GM12878 (cell line): Measurements from ENCODE around the gene IRAG1. TPM values are rescaled to one million over a fixed set of nuclear protein-coding genes. Genes with fewer than 3 reads are reported as not detected.

Experiments used
- ATAC-seq: fragments of 200-7000 bp; cut with Tn5 transposase; 3 replicates; pipeline ENCODE4 v1.9.1; 2020; ENCODE audit warnings: mild to moderate bottlenecking, moderate library complexity
- BruUV-seq: library from RNA; stranded (reverse); fragments of 400-500 nt; replicated peaks from 2 replicates; lab custom pipeline; 2021; lab: Mats Ljungman, UMichigan
- CTCF ChIA-PET: fragments of 300-600 bp; sonication (Branson Sonifier 250); formaldehyde crosslinking; extraction: SDS; loops from one replicate; lab custom pipeline; 2021; ENCODE audit warnings: inconsistent platforms; lab: Yijun Ruan, JAX
- POLR2A ChIA-PET: fragments of 350-600 bp; formaldehyde crosslinking; extraction: SDS; loops from one replicate; lab custom pipeline; 2021; ENCODE audit warnings: inconsistent platforms; lab: Charles Lee
- RAD21 ChIA-PET: fragments of 300-600 bp; sonication (Branson Sonifier 250); formaldehyde crosslinking; loops from one replicate; lab custom pipeline; 2023; ENCODE audit warnings: antibody characterized with exemption; ENCODE audit not compliant: unreplicated experiment; lab: Charles Lee
- SMC1A ChIA-PET: fragments of 300-600 bp; sonication (Branson Sonifier 250); formaldehyde crosslinking; loops from one replicate; lab custom pipeline; 2023; ENCODE audit not compliant: unreplicated experiment, uncharacterized antibody; lab: Charles Lee
- DNase-seq: peaks from one replicate; pipeline ENCODE4 v3.0.0-alpha.2; 2011; ENCODE audit warnings: low read depth, low spot score
- FAIRE-seq: peaks from 3 replicates; lab custom pipeline; 2011; peaks lifted over from hg19 to GRCh38; lab: Jason Lieb, UNC
- H2AFZ ChIP-seq: 2 replicates; pipeline ENCODE4 v1.6.0; 2011; ENCODE audit warnings: low read depth, low read length, control low read depth; ENCODE audit not compliant: control insufficient read depth
- H3K27ac ChIP-seq: 2 replicates; pipeline ENCODE4 v1.5.1; 2011; ENCODE audit warnings: control low read depth; ENCODE audit not compliant: control insufficient read depth, insufficient read depth
- H3K27me3 ChIP-seq, 2 experiments: replicated peaks in 1 of 2; 2 replicates each; pipeline versions ENCODE4 v1.6.0 to v1.6.1; 2011; ENCODE audit warnings: low read length in 1 of 2; ENCODE audit not compliant: control insufficient read depth in 2 of 2, insufficient read depth in 2 of 2
- H3K36me3 ChIP-seq, 2 experiments: 2 replicates each; pipeline ENCODE4 v1.5.1; 2011; ENCODE audit warnings: low read length in 1 of 2; ENCODE audit not compliant: control insufficient read depth in 2 of 2, insufficient read depth in 2 of 2
- H3K4me1 ChIP-seq: 2 replicates; pipeline ENCODE4 v1.6.1; 2011; ENCODE audit warnings: mild to moderate bottlenecking, low read length, moderate library complexity, mixed read lengths; ENCODE audit not compliant: control insufficient read depth, insufficient read depth
- H3K4me2 ChIP-seq: 2 replicates; pipeline ENCODE4 v1.6.0; 2011; ENCODE audit warnings: control low read depth; ENCODE audit not compliant: control insufficient read depth, insufficient read depth
- H3K4me3 ChIP-seq: fragments of 200-600 bp; sonication (generic); 2 replicates; pipeline ENCODE4 v1.5.1; 2016
- H3K79me2 ChIP-seq: 2 replicates; pipeline ENCODE4 v1.6.0; 2011; ENCODE audit warnings: low read length; ENCODE audit not compliant: control insufficient read depth, insufficient read depth
- H3K9ac ChIP-seq: 2 replicates; pipeline ENCODE4 v1.8.0; 2011; ENCODE audit warnings: low read length, control low read depth, mixed read lengths; ENCODE audit not compliant: control insufficient read depth, insufficient read depth
- H3K9me3 ChIP-seq: replicated peaks from 3 replicates; pipeline ENCODE4 v1.5.1; 2011; ENCODE audit warnings: mild to moderate bottlenecking, low read length; ENCODE audit not compliant: control insufficient read depth, insufficient read depth
- H4K20me1 ChIP-seq: 2 replicates; pipeline ENCODE4 v1.6.0; 2011; ENCODE audit not compliant: control insufficient read depth, insufficient read depth
- CBX5 ChIP-seq: sonication (generic); IDR thresholded peaks from 2 replicates; pipeline ENCODE4 v1.6.1; 2016; ENCODE audit warnings: low read depth, moderate library complexity, mild to moderate bottlenecking, inconsistent platforms
- CEBPB ChIP-seq, 2 experiments: fragments of 150-350 bp in 1 of 2; IDR thresholded peaks; 2 replicates each; pipeline ENCODE4 v1.6.1; 2012 to 2014; ENCODE audit warnings: low read depth in 2 of 2, low read length in 2 of 2, borderline replicate concordance in 1 of 2, inconsistent platforms in 1 of 2
- E2F4 ChIP-seq: IDR thresholded peaks from 2 replicates; pipeline ENCODE4 v1.6.1; 2012; ENCODE audit warnings: low read depth, low read length, improper control_type of control experiment
- ELK1 ChIP-seq: IDR thresholded peaks from 2 replicates; pipeline ENCODE4 v1.6.1; 2012; ENCODE audit warnings: low read depth, low read length, improper control_type of control experiment
- IKZF2 ChIP-seq, 2 experiments: fragments of 450-650 bp; IDR thresholded peaks; 2 replicates each; pipeline ENCODE4 v1.6.1; 2017; ENCODE audit warnings: mild to moderate bottlenecking in 2 of 2, moderate library complexity in 2 of 2
- JUND ChIP-seq: IDR thresholded peaks from 2 replicates; pipeline ENCODE4 v1.6.1; 2012; ENCODE audit warnings: low read depth, mild to moderate bottlenecking, low read length, improper control_type of control experiment, moderate library complexity
- NFYA ChIP-seq: IDR thresholded peaks from 2 replicates; pipeline ENCODE4 v1.6.1; 2011; ENCODE audit warnings: low read depth, mild to moderate bottlenecking, low read length, improper control_type of control experiment, borderline replicate concordance
- NKRF ChIP-seq: fragments of 450-650 bp; conservative IDR thresholded peaks from 2 replicates; pipeline ENCODE4 v1.6.1; 2017; ENCODE audit warnings: mild to moderate bottlenecking, moderate library complexity
- RAD51 ChIP-seq: fragments of 450-650 bp; IDR thresholded peaks from 2 replicates; pipeline ENCODE4 v1.6.1; 2016; ENCODE audit warnings: moderate library complexity, mild to moderate bottlenecking, inconsistent platforms
- RCOR1 ChIP-seq: conservative IDR thresholded peaks from 2 replicates; pipeline ENCODE4 v1.6.1; 2012; ENCODE audit warnings: low read depth, low read length, improper control_type of control experiment
- RELA ChIP-seq: fragments of 450-650 bp; IDR thresholded peaks from 2 replicates; pipeline ENCODE4 v1.8.0; 2014; ENCODE audit warnings: borderline replicate concordance; ENCODE audit not compliant: partially characterized antibody
- SP1 ChIP-seq: IDR thresholded peaks from one replicate; pipeline ENCODE4 v1.6.1; 2011; ENCODE audit warnings: low read depth, low read length
- SREBF1 ChIP-seq: IDR thresholded peaks from 2 replicates; pipeline ENCODE4 v1.6.1; 2012; ENCODE audit warnings: mild to moderate bottlenecking, low read length
- STAT3 ChIP-seq: IDR thresholded peaks from 2 replicates; pipeline ENCODE4 v1.6.1; 2011; ENCODE audit warnings: low read depth, low read length, improper control_type of control experiment
- SUZ12 ChIP-seq: fragments of 200-600 bp; sonication (generic); IDR thresholded peaks from one replicate; pipeline ENCODE4 v1.6.1; 2018; ENCODE audit warnings: antibody characterized with exemption, mild to moderate bottlenecking; ENCODE audit not compliant: unreplicated experiment
- TAF1 ChIP-seq: IDR thresholded peaks from 2 replicates; pipeline ENCODE4 v1.6.1; 2011; ENCODE audit warnings: mild to moderate bottlenecking, low read depth, low read length, borderline replicate concordance
- TBL1XR1 ChIP-seq: IDR thresholded peaks from 2 replicates; pipeline ENCODE4 v1.6.1; 2012; ENCODE audit warnings: low read depth, low read length, improper control_type of control experiment
- ZNF274 ChIP-seq: IDR thresholded peaks from one replicate; pipeline ENCODE4 v1.8.0; 2011; ENCODE audit not compliant: insufficient read length, insufficient read depth
- ZNF384 ChIP-seq: IDR thresholded peaks from 2 replicates; pipeline ENCODE4 v1.6.1; 2012; ENCODE audit warnings: low read depth, mild to moderate bottlenecking, low read length, improper control_type of control experiment, borderline replicate concordance
- WGBS: methylation state at CpG from one replicate; pipeline ENCODE4 v1.1.6; 2016; ENCODE audit warnings: low lambda C conversion rate; ENCODE audit not compliant: insufficient replicate concordance, insufficient coverage; ENCODE audit errors: missing lambda C conversion rate; 5-methylcytosine and 5-hydroxymethylcytosine counted together
- in situ Hi-C: fragments of 300-500 bp; cut with MboI; formaldehyde crosslinking; loops from 9 replicates; pipeline ENCODE4 v1.14.3; 2018; ENCODE audit warnings: mixed read lengths
- intact Hi-C: fragments of 100-400 bp; cut with micrococcal nuclease; formaldehyde crosslinking; loops from one replicate; pipeline ENCODE4 v1.14.2; 2022; ENCODE audit not compliant: unreplicated experiment
- polyA plus RNA-seq, 11 experiments: library from polyadenylated mRNA; depleted of rRNA in 4 of 11; unstranded in 6 of 11; stranded (reverse) in 5 of 11; fragments of >200 nt; fragmentation: Nextera tagmentation in 4 of 11; fragmentation: Illumina TruSeq in 1 of 11; extraction: Ambion mirVana in 4 of 11; extraction: Trizol in 1 of 11; gene quantifications; 1 replicate in 1 of 11; 2 replicates in 10 of 11; pipeline versions ENCODE4 v1.2.1 to v1.2.3, GENCODE V29; 2011 to 2016; ENCODE audit warnings: inconsistent platforms in 2 of 11, missing spikeins in 2 of 11, low read depth in 1 of 11
- total RNA-seq, 4 experiments: library from RNA; depleted of rRNA in 3 of 4; stranded (reverse); fragments of >200 nt in 3 of 4; fragmentation: Illumina TruSeq in 1 of 4; extraction: Trizol in 1 of 4; gene quantifications; 2 replicates each; pipeline versions ENCODE4 v1.2.1 to v1.2.3, GENCODE V29; 2013 to 2021

Gene IRAG1
- total and polyA plus RNA-seq, 10 of the 15 experiments (the other 5 are each of a cell fraction or from before 2014, with no cell fraction given): 0.02 to 0.18 (median 0.06) TPM; not detected in 4

GRCh38 chr11:10653261-10653660, 40.3 kb downstream of the IRAG1 start:
- no peak overlapping the region for H3K4me2 ChIP-seq
- WGBS: 20% methylated on average over 2 of the region's 2 CpGs
- H3K27me3 ChIP-seq: no peaks in the 10 kb centered on the region; a peak in 1 of 4 replicates
- ChIA-PET POLR2A (no interaction called here), SMC1A (interaction anchor here (0.6 to 6.5 kb wide), 20 partner anchors 11 to 700 kb away, joined by 3 to 70 read pairs (median 4); partner anchors contain the start of genes CSNK2A3 and RNF141), RAD21 (interaction anchor here (0.8 to 6.1 kb wide), 9 partner anchors 13 to 446 kb away, joined by 3 to 63 read pairs (median 3); no protein-coding TSS in a partner anchor), CTCF (interaction anchor here (1.2 to 7.8 kb wide), 22 partner anchors 8 to 287 kb away, joined by 3 to 120 read pairs (median 8); partner anchors contain the start of gene RNF141)
- no peaks in the 10 kb centered on the region for H3K79me2 ChIP-seq
- DNase-seq: no peak
- BruUV-seq: no TSS peak
- H4K20me1 ChIP-seq: no peaks in the 10 kb centered on the region
- H3K27ac ChIP-seq: no peak overlapping the region
- H3K9ac ChIP-seq: no peak overlapping the region
- FAIRE-seq: no peak
- no peak for TF ChIP-seq SREBF1
- no peak for TF ChIP-seq CEBPB (IDR thresholded peaks at IDR 0.05; ENCODE audit: borderline replicate concordance in 1 of 2, low read depth in 2 of 2, low read length in 2 of 2)
- TF ChIP-seq JUND: no peak
- no peak for TF ChIP-seq ZNF384
- no peak for TF ChIP-seq CBX5
- TF ChIP-seq RCOR1: no peak
- no peak for TF ChIP-seq ZNF274
- TF ChIP-seq NKRF: no peak
- TF ChIP-seq NFYA: no peak
- TF ChIP-seq E2F4: no peak
- TF ChIP-seq ELK1: no peak
- no peak for TF ChIP-seq TAF1
- TF ChIP-seq SP1: no peak
- no peak for TF ChIP-seq STAT3
- TF ChIP-seq IKZF2 (IDR thresholded peaks at IDR 0.05): no peak
- no peak for TF ChIP-seq SUZ12
- TF ChIP-seq RAD51: no peak
- TF ChIP-seq RELA: no peak
- TF ChIP-seq TBL1XR1: no peak
- no peak overlapping the region for H2AFZ ChIP-seq
- H3K4me3 ChIP-seq: no peak overlapping the region
- no peak for ATAC-seq
- in situ Hi-C loops (loop anchor here (5.0 kb wide), 1 partner anchor 246 kb away; no protein-coding TSS in a partner anchor), intact Hi-C loops (loop anchor here (5.0 kb wide), 1 partner anchor 141 kb away; no protein-coding TSS in a partner anchor)
- H3K4me1 ChIP-seq: peaks cover 20% of the 10 kb centered on the region
- H3K36me3 ChIP-seq: no peaks in the 10 kb centered on the region
- H3K9me3 ChIP-seq: no peaks in the 10 kb centered on the region
